ENCODE measurements around the gene CMIP.

The CMIP gene

DNA sequence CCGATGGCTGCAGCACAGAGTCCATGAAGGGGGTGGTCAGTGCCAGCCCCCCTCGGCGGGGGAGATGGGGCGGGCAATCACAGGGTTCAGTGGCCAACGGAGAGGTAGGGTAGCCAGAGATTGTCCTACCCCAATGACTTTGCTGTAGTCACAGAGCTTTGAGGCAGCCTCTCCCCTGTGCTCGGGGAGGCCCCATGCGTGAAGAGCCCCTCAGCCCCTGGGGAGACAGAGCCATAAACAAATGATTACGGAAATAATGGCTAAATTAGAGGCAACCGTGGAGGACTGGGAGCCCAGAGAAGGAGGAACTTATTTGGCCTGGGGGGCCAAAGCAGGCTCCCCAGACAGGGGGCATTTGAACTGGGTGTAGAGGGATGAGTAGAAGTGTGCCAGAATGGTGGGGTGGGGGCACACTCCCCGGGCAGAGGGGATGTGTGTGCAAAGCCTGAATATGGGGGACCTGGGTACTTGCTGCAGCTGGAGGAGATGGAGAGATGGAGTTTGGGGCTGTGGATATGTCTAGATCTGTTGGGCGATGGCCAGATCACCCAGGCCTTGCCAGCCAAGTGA, 164.8 kb downstream of the CMIP start:
- TF ChIP-seq, protein P1, sequence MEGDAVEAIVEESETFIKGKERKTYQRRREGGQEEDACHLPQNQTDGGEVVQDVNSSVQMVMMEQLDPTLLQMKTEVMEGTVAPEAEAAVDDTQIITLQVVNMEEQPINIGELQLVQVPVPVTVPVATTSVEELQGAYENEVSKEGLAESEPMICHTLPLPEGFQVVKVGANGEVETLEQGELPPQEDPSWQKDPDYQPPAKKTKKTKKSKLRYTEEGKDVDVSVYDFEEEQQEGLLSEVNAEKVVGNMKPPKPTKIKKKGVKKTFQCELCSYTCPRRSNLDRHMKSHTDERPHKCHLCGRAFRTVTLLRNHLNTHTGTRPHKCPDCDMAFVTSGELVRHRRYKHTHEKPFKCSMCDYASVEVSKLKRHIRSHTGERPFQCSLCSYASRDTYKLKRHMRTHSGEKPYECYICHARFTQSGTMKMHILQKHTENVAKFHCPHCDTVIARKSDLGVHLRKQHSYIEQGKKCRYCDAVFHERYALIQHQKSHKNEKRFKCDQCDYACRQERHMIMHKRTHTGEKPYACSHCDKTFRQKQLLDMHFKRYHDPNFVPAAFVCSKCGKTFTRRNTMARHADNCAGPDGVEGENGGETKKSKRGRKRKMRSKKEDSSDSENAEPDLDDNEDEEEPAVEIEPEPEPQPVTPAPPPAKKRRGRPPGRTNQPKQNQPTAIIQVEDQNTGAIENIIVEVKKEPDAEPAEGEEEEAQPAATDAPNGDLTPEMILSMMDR (IDR thresholded peaks at IDR 0.05; ENCODE audit: low read depth, low read length), result no peak
- DNase-seq (ENCODE audit: low read depth in 2 of 2), result no peak
- no peak overlapping the region for H3K4me3 ChIP-seq (replicated peaks in 1 of 2; ENCODE audit: low read depth in 2 of 2, low read length in 2 of 2)

DNA sequence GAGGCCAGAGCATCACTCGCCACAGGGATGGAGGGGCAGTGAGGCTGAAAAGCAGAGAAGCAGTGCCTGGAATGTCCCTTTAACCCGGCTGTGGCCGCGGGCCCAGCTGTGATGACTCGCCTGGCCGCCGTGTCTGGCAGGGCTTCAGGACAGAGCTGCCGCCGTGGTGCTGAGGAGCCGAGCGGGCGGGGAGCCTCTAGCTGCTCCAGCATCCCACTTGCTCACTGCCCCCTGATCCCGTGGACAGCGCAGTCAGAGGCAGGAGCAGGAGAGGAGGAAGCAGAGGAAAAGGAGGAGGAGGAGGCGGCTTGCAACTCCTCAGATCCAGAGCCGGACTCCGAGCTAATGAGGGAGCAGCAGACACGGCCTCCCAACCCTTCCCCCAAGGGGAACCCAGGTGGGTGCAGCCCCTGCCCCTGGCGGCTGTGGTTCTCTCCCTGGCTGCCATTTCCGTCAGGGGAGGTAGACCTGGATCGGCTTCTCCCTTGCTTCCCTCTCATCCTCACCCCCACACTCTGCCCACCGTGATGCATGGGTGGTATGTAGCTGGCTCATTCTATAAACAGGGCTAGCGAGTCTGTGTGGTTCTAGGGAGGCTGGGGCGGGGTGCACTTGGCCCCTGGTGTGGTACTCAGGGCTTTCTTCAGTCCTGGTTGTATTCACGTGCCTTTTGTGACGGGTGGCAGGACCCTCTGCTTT, 165.7 kb downstream of the CMIP start:
- TF ChIP-seq, protein P1 (IDR thresholded peaks at IDR 0.05; ENCODE audit: low read depth, low read length), result no peak
- peak overlapping the region; percentile 19 to 28 for H3K4me3 ChIP-seq (replicated peaks in 1 of 2; ENCODE audit: low read depth in 2 of 2, low read length in 2 of 2)
- peak; percentile 78 to 84 for DNase-seq (ENCODE audit: low read depth in 2 of 2)

DNA sequence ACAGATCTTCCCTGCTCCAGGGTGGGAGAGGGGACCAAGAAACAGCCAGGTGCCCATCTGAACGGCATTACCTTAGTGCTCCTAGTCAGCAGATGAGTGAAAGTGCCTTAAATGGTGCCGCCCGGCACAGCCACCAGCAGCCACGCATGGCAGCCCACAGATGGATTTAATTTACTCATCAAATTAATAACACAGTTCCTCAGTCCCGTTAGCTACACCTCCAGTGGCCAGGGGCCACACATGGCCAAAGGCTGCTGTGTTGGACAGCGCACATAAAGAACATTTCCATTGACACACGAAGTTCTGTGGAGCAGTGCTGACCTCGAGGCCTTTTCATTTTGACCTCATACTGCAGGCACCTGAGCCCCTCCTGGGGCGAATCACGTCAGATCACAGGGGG, 166.3 kb downstream of the CMIP start:
- no peak overlapping the region for H3K4me3 ChIP-seq (replicated peaks in 1 of 2; ENCODE audit: low read depth in 2 of 2, low read length in 2 of 2)
- TF ChIP-seq, protein P1 (IDR thresholded peaks at IDR 0.05; ENCODE audit: low read depth, low read length), result no peak
- DNase-seq (ENCODE audit: low read depth in 2 of 2), result no peak

DNA sequence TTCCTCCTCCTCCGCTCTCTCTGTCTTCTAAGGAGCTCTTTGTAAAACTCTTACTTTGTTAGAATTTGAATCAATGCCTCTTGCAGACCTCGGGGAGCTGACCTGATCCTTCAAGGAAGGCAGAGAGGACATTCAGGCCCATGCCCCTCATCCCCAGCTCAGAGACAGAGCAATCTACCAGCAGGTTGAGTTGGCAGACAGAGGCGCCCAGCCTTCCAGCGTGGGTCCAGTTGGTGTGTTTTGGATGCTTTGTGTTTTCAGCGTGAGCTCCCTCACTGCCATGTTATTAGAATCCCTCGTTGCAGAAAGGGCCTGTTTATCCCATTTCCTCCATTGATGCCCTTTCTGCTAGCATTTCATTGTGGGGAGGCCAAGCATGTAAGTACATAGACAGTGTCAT, 167.1 kb downstream of the CMIP start:
- H3K4me3 ChIP-seq (replicated peaks in 1 of 2; ENCODE audit: low read depth in 2 of 2, low read length in 2 of 2), result no peak overlapping the region
- TF ChIP-seq, protein P1 (IDR thresholded peaks at IDR 0.05; ENCODE audit: low read depth, low read length), result no peak
- DNase-seq (ENCODE audit: low read depth in 2 of 2), result no peak

DNA sequence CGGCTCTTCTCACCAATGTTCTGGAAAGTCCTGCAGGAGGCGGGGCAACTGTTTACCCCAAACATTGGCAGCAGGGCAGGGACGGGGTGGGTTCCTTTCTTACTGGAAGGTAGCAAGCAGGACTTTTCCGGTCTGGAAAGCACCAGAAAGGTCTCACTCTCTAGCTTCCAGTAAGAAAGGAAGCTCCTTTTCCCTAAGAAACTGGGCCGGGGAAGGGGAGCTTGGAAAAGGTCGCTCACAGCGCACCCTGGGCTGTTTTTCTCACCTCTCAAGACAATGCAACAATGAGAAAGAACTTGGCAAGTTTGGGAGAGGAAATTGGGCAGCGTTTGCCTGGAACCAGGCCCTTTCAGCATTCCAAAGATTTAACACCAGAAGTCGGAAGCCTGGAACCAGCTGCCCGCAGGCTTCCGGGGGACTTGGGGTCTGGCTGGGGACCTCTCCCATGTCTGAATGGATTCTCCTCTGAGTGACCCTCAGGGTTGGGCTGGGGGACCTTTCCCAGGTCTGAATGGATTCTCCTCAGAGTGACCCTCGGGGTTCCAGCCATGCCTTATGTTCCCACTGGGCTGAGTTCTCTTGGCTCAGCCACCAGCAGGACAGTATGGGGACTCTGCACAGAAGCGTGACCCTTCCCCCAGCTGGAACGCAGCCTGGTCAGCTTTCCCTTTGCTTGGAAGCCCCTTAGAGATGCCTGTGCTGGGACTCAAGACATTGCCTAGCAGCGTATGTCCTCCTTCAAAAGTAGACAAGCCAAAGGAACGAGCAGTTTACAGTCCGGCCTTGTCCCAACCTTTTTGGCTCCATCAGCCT, 167.9 kb downstream of the CMIP start:
- H3K4me3 ChIP-seq (replicated peaks in 1 of 2; ENCODE audit: low read depth in 2 of 2, low read length in 2 of 2), result no peak overlapping the region
- DNase-seq (ENCODE audit: low read depth in 2 of 2), result peak; percentile 59 to 89
- TF ChIP-seq, protein P1 (IDR thresholded peaks at IDR 0.05; ENCODE audit: low read depth, low read length), result no peak

DNA sequence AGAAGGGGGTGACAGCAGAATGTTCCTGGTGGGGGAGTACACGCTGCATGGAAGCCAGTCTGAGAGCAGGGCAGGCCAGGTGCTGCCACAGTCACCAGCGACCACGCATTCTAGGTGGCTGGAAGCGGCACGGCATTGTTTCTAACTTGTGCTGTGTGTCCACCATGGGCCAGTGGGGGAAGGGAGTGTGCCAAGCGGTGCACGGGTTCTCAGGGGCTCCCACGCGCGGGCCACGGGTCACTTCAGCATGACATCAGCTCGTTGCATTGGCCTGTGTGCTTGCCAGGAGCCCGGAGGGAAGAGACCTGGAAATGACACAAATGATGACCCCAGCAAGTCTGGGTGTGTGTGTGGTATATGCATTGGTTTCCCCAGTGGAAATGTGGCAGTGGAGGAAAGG, 169.6 kb downstream of the CMIP start:
- TF ChIP-seq, protein P1 (IDR thresholded peaks at IDR 0.05; ENCODE audit: low read depth, low read length), result no peak
- no peak for DNase-seq (ENCODE audit: low read depth in 2 of 2)
- H3K4me3 ChIP-seq (replicated peaks in 1 of 2; ENCODE audit: low read depth in 2 of 2, low read length in 2 of 2), result no peak overlapping the region

Measured in cardiac fibroblast (primary cell).